GM20000 (cell line): ENCODE data around the gene MAP2K3.

Experiments
- DNase-seq: peaks from one replicate; pipeline ENCODE4 v3.0.0; 2012; ENCODE audit warnings: low spot score
- TF ChIP-seq, protein P1 (sequence below): IDR thresholded peaks from 2 replicates; pipeline ENCODE4 v1.5.1; 2012; ENCODE audit warnings: mild to moderate bottlenecking, control low read depth; ENCODE audit errors: extremely low read depth, missing control alignments

The MAP2K3 gene

DNA sequence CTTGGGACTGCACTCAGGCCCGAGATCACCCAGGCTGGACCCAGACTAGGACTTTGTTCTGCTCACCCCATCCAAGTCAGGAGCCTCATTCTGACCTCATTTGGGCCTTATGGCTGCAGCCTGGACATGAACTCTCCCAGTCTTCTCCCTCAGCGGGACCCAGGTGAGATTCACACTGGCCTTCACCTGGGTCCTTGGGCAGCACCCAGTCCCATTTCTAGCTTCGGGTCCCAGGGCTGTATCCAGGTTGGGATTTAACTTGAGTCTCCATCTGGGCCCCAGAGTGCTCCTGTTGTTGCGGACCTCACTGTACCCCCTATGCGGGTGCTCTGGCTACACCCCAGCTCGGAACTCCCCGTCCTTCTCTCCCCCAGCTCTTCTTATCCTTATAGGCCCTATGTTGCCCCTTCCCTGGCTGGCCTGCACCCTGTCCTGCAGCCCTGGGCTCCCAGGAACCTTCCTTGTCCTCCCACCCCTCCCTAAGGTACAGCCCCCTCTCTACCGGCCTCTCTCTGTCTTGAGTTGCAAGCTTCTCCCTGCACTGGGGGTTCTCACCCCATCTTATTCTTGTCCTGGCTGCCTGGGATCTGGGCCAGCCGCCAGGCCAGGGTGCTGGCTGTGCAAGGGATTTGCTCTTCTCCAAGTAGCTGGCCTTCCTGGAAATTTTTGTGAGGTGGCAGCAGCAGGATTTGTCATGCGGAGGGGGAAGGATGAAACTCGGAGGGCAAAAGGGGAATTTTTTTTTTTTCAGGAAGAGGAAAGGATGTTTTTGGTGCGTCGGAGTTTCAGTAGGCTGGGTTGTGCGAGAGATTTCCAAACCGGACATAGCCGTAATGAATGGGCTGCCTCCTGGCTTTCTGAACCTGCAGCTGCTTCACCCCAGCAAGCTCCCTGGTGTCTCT lies 904 bp downstream of the MAP2K3 start:
- no peak for DNase-seq
- TF ChIP-seq, protein P1, sequence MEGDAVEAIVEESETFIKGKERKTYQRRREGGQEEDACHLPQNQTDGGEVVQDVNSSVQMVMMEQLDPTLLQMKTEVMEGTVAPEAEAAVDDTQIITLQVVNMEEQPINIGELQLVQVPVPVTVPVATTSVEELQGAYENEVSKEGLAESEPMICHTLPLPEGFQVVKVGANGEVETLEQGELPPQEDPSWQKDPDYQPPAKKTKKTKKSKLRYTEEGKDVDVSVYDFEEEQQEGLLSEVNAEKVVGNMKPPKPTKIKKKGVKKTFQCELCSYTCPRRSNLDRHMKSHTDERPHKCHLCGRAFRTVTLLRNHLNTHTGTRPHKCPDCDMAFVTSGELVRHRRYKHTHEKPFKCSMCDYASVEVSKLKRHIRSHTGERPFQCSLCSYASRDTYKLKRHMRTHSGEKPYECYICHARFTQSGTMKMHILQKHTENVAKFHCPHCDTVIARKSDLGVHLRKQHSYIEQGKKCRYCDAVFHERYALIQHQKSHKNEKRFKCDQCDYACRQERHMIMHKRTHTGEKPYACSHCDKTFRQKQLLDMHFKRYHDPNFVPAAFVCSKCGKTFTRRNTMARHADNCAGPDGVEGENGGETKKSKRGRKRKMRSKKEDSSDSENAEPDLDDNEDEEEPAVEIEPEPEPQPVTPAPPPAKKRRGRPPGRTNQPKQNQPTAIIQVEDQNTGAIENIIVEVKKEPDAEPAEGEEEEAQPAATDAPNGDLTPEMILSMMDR: no peak

DNA sequence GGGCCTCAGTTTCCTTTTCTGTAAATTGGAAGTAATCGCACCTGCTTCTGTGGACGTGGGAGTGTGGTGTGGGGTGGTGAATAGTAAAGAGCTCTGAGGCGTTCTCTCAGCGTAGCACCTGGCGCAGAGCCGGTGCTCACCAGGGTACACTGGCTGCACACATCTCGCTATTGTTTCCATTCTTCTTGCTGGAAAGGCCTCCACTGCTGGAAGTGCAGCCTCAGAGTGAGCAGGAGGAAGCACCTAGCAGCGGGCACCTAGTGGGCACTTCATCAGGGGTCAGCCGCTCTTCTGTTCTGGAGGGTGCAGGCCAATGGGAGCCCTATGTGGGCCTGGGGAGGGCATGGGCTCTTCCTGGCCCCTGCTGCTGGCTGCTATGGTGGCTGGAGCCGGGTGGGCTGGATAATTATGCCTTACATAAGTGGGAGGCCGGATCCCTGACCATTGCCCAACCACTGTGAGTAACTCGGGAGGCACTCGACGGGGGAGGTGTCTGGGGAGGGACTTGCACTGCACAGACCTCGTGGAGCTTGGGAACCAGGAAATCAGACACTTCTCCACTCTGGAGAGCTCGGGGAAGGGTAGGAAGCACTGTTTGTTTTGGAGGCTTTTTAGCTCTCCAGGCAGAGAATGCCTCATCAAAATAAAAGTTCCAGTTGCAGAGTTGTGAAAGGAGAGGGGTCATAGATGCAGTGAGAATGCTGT lies 1.7 kb downstream of the MAP2K3 start:
- TF ChIP-seq, protein P1: no peak
- no peak for DNase-seq

DNA sequence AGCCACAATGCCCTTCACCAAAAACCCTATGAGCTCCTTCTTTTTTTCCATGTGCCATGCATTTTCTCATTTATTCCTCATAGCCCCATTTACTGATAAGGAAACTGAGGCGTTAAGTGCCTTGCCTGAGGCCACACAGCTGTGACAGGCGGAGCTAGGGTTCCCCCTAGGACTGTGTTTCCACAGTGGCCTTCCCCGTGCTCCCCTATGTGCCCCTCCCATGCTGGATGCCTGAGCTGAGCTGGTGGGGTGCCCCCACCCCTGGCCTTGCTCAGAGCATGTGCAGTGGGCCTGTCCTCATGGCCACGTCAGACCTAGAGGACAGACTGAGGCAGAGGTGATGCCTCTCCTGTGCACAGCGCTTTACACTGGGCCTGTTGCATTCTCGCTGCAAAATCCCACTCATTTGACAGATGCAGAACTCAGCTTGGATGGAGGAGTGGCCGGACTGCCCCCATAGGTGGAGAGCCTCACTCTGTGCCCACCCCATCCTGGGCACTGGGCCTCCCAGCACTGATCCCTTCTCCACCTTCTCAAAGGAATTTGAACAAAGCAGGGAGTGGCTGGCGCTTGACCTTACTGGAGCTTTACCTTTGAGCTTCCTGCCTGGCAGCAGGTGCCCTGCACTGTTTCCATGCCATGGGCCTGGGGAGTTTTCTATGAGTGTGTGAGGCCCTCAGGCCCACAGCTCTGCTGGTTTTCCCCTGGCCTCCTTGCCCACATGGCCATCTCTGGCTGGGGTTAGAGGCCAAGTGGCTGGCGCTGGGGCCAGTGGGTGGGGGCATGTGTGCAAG lies 2.6 kb downstream of the MAP2K3 start:
- TF ChIP-seq, protein P1: no peak
- DNase-seq: no peak

DNA sequence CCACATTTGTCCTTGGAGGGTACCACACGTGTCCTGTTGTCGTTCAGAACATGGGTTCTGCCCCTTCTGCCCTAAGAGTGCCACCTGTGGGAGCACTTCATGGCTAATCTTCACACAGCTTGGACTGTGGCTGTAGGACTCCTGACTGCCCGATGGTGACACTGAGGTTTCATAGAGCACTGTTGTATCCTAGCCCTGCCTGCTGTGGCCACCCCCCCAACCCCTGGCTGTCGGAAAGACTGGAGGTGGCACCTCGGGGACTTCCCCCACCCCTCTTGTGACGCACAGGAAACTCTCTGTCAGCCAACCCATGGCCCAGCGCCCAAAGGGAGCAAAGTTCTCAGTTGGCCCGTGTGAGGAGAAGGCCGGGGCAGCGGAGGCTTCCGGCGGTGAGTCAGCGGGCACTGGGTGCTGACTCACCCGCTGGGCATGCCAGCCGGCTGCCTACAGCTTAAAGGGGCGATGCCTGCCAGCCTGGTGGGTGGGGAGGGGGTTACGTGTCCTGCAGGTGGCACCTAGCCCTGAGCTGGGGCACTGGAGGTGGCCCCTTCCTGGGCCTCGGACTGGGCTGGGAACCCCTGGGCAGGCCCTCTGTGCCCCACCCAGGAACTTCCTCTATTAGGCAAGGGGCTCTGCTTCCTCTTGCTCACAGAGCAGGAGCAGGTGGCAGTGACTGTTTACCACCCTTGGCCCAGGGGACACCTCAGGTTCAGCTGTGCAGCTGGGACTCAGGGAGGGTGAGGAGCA lies 3.4 kb downstream of the MAP2K3 start:
- TF ChIP-seq, protein P1: no peak
- peak; percentile 77 for DNase-seq

DNA sequence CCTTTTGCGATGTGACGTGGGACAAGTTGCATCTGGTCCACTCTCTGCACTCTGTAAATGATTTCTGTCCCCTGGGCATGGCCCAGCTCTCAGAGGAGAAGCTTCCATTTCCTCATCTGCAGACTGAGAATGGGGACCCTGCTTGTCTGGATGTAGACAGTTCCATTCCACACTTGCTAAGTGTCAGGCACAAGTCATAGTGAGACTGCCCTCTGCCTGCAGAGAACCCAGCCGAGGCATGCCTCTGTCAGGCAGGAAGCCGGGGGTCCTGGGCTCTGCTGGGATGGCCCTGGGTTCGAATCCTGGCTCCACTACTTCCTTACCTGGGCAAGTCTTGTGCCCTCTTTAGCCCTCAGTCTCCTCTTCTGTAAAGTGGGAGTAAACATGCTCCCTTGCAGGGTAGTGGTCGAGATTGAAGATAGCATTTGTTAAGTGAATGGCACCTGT lies 4.1 kb downstream of the MAP2K3 start:
- peak; percentile 58 for DNase-seq
- TF ChIP-seq, protein P1: no peak

DNA sequence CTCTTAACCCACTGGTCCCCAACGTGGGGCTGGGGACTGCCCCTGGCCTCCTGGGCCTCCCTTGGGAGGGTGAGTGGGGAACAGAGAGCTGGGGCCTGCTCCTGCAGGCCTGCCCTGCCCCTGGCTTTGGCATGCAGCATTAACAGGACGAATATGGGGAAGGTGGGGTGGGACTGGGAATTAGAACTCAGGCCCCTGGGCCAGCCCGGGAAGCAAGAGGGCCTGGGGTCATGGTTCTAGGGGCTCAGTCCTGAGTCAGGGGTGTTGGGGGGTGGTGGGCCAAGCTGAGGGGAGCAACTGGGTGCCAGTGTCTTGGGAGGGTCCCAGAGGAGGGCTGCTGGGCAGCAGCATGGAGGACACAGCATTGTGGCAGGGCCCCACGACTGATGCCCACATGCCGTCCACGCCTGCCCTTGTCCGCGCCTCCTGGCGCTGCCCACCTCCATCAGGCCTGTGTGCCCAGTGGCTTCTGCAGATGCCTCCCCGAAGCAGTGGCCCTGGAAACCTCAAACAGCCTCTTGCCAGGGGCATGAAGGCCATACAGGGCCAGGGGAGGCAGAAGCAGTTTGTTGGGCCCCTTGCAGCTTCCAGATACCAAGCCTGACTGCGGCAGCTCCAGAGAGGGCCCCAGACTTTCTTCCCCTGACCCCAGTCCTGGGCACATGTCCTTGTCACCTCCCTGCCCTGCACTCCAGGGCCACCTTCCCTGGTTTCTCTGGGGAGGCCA lies 4.8 kb downstream of the MAP2K3 start:
- peak; percentile 15 for DNase-seq
- TF ChIP-seq, protein P1: no peak
